Measurements from ENCODE around the gene HIVEP3.

The HIVEP3 gene

DNA sequence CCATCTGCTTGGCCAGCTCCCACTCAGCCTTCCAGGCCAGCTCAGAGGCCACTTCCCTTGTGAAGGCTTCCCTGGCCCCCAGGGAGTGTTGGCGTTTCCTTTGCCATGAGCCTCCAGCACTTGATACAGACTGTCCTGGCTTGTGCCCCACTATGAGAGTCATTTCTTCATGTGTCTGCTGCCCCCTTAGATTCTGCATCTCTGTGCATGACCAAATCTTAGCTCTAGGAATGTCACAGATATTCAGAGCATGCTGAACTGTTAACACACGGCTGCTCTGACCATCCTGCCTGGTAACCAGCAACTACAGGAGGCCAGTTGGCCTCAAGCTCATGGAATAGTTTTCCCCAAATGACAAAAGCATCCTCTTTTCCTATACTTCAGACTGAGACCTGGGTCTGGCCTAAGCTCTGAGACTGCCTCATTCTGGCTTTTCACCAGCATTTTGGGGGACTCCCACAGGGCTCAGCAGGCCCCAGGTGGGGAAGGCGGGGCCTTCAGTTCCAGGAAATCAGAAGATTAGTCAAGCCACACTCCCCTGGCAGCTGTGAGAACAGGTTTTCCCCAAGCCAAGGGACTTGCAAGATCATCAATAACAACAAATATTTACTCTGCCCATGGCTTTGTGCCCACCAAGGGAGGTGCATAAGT is 251.6 kb downstream of the HIVEP3 start:
- H3K4me1 ChIP-seq (ENCODE audit: control insufficient read depth, insufficient read depth, low read length), result no peaks in the 10 kb centered on the region
- TF ChIP-seq ZNF548 (tag by site-specific recombination; IDR thresholded peaks at IDR 0.05) (no peak), GLIS1 (tag by site-specific recombination; IDR thresholded peaks at IDR 0.05) (peak; percentile 22; the same call in 1 of the 2 replicates), ZIC2 (tag by site-specific recombination; IDR thresholded peaks at IDR 0.05) (0 out of 2 replicates have a peak, but pooled peaks have one; percentile 9)
- TF ChIP-seq, protein P1, sequence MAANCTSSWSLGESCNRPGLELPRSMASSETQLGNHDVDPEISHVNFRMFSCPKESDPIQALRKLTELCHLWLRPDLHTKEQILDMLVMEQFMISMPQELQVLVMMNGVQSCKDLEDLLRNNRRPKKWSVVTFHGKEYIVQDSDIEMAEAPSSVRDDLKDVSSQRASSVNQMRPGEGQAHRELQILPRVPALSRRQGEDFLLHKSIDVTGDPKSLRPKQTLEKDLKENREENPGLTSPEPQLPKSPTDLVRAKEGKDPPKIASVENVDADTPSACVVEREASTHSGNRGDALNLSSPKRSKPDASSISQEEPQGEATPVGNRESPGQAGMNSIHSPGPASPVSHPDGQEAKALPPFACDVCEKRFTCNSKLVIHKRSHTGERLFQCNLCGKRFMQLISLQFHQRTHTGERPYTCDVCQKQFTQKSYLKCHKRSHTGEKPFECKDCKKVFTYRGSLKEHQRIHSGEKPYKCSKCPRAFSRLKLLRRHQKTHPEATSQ (tag by site-specific recombination; IDR thresholded peaks at IDR 0.05), result no peak
- H3K4me3 ChIP-seq (ENCODE audit: low read depth, low read length), result no peak overlapping the region
- H3K27ac ChIP-seq (ENCODE audit: extremely low read depth, low read depth, low read length), result no peak overlapping the region
- CTCF ChIA-PET, result interaction anchor here (0.6 to 0.7 kb wide), 2 partner anchors 8 to 49 kb away, joined by 3 read pairs; no protein-coding TSS in a partner anchor
- H3K36me3 ChIP-seq (ENCODE audit: control insufficient read depth in 2 of 2, insufficient read depth in 1 of 2, low read length in 2 of 2), result no peaks in the 10 kb centered on the region
- no peaks in the 10 kb centered on the region for H3K9me3 ChIP-seq (ENCODE audit: control insufficient read depth, insufficient read depth, low read depth, low read length)
- POLR2A ChIA-PET, result interaction anchor here (1.1 kb wide), 1 partner anchor 14 kb away, joined by 3 read pairs; no protein-coding TSS in a partner anchor

DNA sequence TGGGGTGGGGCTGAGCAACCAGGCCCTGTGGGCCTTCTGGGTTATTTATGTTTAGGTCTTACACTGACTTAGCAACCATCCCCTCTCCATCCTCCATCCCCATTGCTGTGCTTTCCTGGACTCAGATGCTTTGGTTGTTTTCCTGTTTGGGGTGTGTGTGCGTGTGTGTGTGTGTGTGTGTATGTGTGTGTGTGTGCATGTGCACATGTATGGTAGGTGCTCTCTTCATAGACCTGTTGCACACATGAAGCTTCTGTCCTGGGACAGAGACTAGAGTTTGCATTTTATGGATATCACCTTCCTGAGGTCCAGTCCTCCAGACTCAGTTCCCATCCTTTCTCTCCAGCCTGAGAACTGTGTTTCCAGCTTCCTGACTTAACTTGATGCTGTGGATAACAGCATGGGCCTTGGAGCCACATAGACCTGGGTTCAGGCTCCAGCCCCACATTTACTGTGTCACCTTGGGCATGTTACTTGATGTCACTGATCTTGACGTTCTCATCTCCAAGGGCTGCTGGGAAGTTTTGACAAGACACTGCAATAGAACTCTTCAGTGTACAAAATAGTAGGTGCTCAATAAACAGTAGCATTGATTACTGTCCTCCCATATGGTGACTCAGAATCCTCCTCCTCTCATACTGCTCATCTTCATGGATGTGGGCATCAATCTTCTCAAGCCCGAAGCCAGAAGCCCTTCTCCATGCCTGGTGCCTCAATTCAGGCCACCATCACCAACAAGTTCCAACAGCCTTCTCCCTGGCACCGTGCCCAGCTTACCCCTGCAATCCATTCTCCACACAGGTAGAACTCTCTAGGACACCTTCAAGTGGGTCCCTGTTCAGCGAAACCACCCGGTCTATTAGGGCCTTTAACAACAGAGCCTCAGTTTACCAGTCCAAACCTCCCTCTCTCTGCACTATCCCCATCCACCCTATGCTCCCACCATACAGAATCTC is 252.5 kb downstream of the HIVEP3 start:
- ChIA-PET POLR2A (interaction anchor here (0.6 kb wide), 2 partner anchors 11 to 107 kb away, joined by 3 read pairs; no protein-coding TSS in a partner anchor), CTCF (interaction anchor here (0.5 to 0.7 kb wide), 2 partner anchors 48 to 115 kb away, joined by 3 to 4 read pairs; no protein-coding TSS in a partner anchor)
- no peak for TF ChIP-seq SP3 (tag by site-specific recombination; IDR thresholded peaks at IDR 0.05)
- TF ChIP-seq ZNF558 (tag by site-specific recombination; IDR thresholded peaks at IDR 0.05), result no peak
- TF ChIP-seq KLF1 (tag by site-specific recombination; IDR thresholded peaks at IDR 0.05), result no peak
- TF ChIP-seq SCRT2 (tag by site-specific recombination; IDR thresholded peaks at IDR 0.05), result peak; percentile 93
- TF ChIP-seq ZNF175 (tag by site-specific recombination; IDR thresholded peaks at IDR 0.05), result no peak
- TF ChIP-seq, protein P2, sequence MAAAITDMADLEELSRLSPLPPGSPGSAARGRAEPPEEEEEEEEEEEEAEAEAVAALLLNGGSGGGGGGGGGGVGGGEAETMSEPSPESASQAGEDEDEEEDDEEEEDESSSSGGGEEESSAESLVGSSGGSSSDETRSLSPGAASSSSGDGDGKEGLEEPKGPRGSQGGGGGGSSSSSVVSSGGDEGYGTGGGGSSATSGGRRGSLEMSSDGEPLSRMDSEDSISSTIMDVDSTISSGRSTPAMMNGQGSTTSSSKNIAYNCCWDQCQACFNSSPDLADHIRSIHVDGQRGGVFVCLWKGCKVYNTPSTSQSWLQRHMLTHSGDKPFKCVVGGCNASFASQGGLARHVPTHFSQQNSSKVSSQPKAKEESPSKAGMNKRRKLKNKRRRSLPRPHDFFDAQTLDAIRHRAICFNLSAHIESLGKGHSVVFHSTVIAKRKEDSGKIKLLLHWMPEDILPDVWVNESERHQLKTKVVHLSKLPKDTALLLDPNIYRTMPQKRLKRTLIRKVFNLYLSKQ (tag by site-specific recombination; IDR thresholded peaks at IDR 0.05; ENCODE audit: borderline replicate concordance), result no peak
- TF ChIP-seq, protein P3, sequence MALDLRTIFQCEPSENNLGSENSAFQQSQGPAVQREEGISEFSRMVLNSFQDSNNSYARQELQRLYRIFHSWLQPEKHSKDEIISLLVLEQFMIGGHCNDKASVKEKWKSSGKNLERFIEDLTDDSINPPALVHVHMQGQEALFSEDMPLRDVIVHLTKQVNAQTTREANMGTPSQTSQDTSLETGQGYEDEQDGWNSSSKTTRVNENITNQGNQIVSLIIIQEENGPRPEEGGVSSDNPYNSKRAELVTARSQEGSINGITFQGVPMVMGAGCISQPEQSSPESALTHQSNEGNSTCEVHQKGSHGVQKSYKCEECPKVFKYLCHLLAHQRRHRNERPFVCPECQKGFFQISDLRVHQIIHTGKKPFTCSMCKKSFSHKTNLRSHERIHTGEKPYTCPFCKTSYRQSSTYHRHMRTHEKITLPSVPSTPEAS (tag by site-specific recombination; IDR thresholded peaks at IDR 0.05), result peak; percentile 91
- peak; percentile 91; the same call in 1 of the 2 replicates for TF ChIP-seq SCRT1 (tag by site-specific recombination; IDR thresholded peaks at IDR 0.05; ENCODE audit: borderline replicate concordance)
- peak; percentile 56; the same call in 1 of the 2 replicates for TF ChIP-seq ZBTB8A (tag by site-specific recombination; IDR thresholded peaks at IDR 0.05)
- TF ChIP-seq ZNF776 (tag by site-specific recombination; IDR thresholded peaks at IDR 0.05; ENCODE audit: borderline replicate concordance), result no peak
- no peak for TF ChIP-seq ZNF621 (tag by site-specific recombination; IDR thresholded peaks at IDR 0.05)
- peak; percentile 24; the same call in 1 of the 2 replicates for TF ChIP-seq MZF1 (tag by site-specific recombination; IDR thresholded peaks at IDR 0.05; ENCODE audit: borderline replicate concordance)
- TF ChIP-seq ZNF664 (tag by site-specific recombination; IDR thresholded peaks at IDR 0.05), result peak; percentile 95
- no peak overlapping the region for H3K27ac ChIP-seq (ENCODE audit: extremely low read depth, low read depth, low read length)
- no peaks in the 10 kb centered on the region for H3K4me1 ChIP-seq (ENCODE audit: control insufficient read depth, insufficient read depth, low read length)
- H3K4me3 ChIP-seq (ENCODE audit: low read depth, low read length), result no peak overlapping the region
- no peaks in the 10 kb centered on the region for H3K36me3 ChIP-seq (ENCODE audit: control insufficient read depth in 2 of 2, insufficient read depth in 1 of 2, low read length in 2 of 2)
- no peaks in the 10 kb centered on the region for H3K9me3 ChIP-seq (ENCODE audit: control insufficient read depth, insufficient read depth, low read depth, low read length)

Data from HEK293 (cell line).